ENCODE results near the gene MDC1.
"Not testable (repeated sequence)": the region's sequence is repeated elsewhere in the genome, so short reads cannot be mapped to it uniquely, and the experiment has no call there.

- TF ChIP-seq EZH2phosphoT487 (IDR thresholded peaks at IDR 0.05; ENCODE audit: borderline replicate concordance); POLR2AphosphoS5 (IDR thresholded peaks at IDR 0.05; ENCODE audit: low read depth, low read length); EZH2 (IDR thresholded peaks at IDR 0.05); POLR2A (IDR thresholded peaks at IDR 0.05; ENCODE audit: borderline replicate concordance, extremely low read depth, insufficient read depth, insufficient read length); SIN3A (IDR thresholded peaks at IDR 0.05; ENCODE audit: low read depth); YY1 (IDR thresholded peaks at IDR 0.05; ENCODE audit: extremely low read depth, insufficient replicate concordance, low read depth, low read length); CEBPB (IDR thresholded peaks at IDR 0.05; ENCODE audit: low read depth); CBX3 (IDR thresholded peaks at IDR 0.05; ENCODE audit: low read depth); JUND (IDR thresholded peaks at IDR 0.05); EGR1 (IDR thresholded peaks at IDR 0.05; ENCODE audit: low read depth); ZFX (IDR thresholded peaks at IDR 0.05); RAD21 (IDR thresholded peaks at IDR 0.05; ENCODE audit: low read depth): not testable (repeated sequence)
- TF ChIP-seq, protein P1, sequence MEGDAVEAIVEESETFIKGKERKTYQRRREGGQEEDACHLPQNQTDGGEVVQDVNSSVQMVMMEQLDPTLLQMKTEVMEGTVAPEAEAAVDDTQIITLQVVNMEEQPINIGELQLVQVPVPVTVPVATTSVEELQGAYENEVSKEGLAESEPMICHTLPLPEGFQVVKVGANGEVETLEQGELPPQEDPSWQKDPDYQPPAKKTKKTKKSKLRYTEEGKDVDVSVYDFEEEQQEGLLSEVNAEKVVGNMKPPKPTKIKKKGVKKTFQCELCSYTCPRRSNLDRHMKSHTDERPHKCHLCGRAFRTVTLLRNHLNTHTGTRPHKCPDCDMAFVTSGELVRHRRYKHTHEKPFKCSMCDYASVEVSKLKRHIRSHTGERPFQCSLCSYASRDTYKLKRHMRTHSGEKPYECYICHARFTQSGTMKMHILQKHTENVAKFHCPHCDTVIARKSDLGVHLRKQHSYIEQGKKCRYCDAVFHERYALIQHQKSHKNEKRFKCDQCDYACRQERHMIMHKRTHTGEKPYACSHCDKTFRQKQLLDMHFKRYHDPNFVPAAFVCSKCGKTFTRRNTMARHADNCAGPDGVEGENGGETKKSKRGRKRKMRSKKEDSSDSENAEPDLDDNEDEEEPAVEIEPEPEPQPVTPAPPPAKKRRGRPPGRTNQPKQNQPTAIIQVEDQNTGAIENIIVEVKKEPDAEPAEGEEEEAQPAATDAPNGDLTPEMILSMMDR (IDR thresholded peaks at IDR 0.05 in 2 of 3, conservative IDR thresholded peaks at IDR 0.05 in 1 of 3; ENCODE audit: borderline replicate concordance in 1 of 3, insufficient read depth in 1 of 3, low read depth in 2 of 3, low read length in 2 of 3), result not testable (repeated sequence)
- TF ChIP-seq, protein P2, sequence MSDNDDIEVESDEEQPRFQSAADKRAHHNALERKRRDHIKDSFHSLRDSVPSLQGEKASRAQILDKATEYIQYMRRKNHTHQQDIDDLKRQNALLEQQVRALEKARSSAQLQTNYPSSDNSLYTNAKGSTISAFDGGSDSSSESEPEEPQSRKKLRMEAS (IDR thresholded peaks at IDR 0.05), result not testable (repeated sequence)
Measured at GRCh38 chr6:30764490-30765043, 47.5 kb upstream of the MDC1 start.
